ENCODE results near the gene SPATA33.

Gene SPATA33

DNA sequence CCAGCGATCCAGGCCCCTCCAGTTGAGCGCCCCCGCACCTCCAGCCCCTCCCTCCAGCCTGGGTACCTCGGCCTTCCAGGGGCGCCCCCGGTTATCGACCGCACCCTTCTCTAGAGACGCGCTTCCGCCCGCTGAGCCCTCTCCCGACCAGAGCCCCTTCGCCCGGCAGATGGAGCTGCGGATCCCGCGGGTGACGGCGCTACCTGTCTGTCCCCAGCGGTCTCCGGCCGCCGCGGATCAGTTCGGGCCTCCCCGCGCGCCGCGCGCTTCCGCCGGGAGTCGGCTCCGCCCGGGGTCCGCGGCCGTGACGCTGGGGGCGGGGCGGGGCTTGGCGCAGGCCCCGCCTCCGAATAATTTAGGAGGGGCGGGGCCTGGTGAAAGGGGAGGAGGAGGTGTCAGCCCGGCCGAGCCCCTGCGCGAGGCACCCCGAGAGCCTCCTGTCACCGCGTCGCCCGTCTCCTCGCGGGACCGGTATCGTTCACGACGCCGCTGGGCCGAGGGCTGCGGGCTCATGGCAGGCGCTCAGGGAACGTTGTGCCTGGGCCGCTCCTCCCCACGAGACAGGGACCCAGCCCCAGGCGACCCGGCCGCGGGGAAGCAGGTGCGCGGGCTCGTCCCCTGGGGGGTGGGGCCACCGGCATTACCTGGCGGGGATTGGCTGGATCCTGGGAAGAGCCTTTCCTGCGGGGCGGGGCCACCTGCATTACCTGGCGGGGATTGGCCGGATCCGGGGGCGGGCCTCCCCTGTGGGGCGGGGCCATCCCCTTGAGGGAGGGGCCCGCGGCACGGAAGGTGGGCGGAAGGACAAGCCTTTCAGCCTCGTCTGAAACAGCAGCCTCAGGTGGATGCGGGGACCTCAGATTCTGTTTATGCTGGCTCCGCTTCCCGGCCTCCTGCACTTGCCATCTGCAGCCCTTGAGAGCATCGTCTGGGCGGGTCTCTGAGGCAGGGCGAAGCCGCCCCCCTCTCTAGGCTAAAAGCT, 44.1 kb downstream of the SPATA33 start, which contains the start of gene SPATA2L:
Gene SPATA2L, minus strand, starts transcription at position 281 of the 982 bp plus-strand sequence. CDS start 473 bp downstream, outside the sequence.
- H3K36me3 ChIP-seq (ENCODE audit: control insufficient read depth, insufficient read depth, low read length) = peaks cover 21% of the 10 kb centered on the region
- H3K4me1 ChIP-seq (ENCODE audit: control insufficient read depth, insufficient read depth, low read length, poor library complexity, severe bottlenecking) = peaks cover 9% of the 10 kb centered on the region
- H3K4me3 ChIP-seq (ENCODE audit: extremely low read depth, insufficient read depth, low read length, poor library complexity, severe bottlenecking) = peak within 1 kb of the TSS; percentile 67
- peak within 1 kb of the TSS; percentile 86 for H3K27ac ChIP-seq (ENCODE audit: low read depth, low read length, severe bottlenecking)
- no peaks in the 10 kb centered on the region for H3K9me3 ChIP-seq (ENCODE audit: control insufficient read depth, low read length)
- 1% methylated on average over 51 to 80 of the region's 97 CpGs for WGBS, 2 experiments (ENCODE audit: insufficient coverage in 2 of 2)

DNA sequence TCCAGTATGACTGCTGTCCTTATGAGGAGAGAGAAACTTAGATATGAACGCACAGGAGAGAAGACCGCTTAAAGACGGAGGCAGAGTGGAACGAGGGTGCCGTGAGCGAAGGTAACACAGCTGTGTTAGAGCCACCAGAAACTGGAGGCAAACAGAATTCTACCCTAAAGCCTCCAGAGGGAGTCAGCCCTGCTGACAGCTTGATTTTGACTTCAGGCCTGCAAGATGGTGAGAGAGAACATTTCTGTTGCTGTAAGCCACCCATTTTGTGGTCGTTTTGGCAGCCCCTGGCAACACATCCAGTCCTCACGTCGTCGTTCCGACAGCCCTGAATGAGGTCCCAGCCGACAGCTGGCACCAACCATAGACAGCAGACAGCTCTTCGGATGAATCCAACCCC, 46.6 kb downstream of the SPATA33 start:
- Histone ChIP-seq H3K4me1 (ENCODE audit: control insufficient read depth, insufficient read depth, low read length, poor library complexity, severe bottlenecking) (peaks cover 9% of the 10 kb centered on the region), H3K36me3 (ENCODE audit: control insufficient read depth, insufficient read depth, low read length) (peaks cover 1% of the 10 kb centered on the region), H3K9me3 (ENCODE audit: control insufficient read depth, low read length) (no peaks in the 10 kb centered on the region), H3K4me3 (ENCODE audit: extremely low read depth, insufficient read depth, low read length, poor library complexity, severe bottlenecking) (no peak overlapping the region), H3K27ac (ENCODE audit: low read depth, low read length, severe bottlenecking) (no peak overlapping the region)
- WGBS, 2 experiments (ENCODE audit: insufficient coverage in 2 of 2) = 86 to 95% methylated on average over 13 of the region's 13 CpGs

DNA sequence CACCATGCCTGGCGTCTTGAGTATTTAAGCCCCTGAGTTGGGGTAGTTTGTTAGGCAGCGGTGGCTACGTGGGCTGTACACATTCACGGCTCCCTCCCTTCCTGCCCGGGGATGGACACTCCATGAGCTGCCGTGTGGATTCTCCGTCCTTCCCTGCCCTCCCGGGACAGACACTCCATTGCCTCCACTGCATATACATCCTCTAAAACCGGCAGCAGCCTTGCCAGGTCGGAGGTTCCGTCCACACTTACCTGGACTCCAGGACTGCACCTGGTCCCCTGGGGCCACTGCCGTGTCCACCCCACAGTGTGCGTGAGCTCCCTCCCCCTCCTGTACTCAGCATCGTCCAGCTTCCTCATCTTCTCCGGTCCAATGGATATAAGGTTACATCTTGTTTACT, 47.4 kb downstream of the SPATA33 start:
- H3K36me3 ChIP-seq (ENCODE audit: control insufficient read depth, insufficient read depth, low read length) = no peaks in the 10 kb centered on the region
- H3K27ac ChIP-seq (ENCODE audit: low read depth, low read length, severe bottlenecking) = no peak overlapping the region
- H3K9me3 ChIP-seq (ENCODE audit: control insufficient read depth, low read length) = no peaks in the 10 kb centered on the region
- 93 to 94% methylated on average over 11 to 13 of the region's 15 CpGs for WGBS, 2 experiments (ENCODE audit: insufficient coverage in 2 of 2)
- H3K4me3 ChIP-seq (ENCODE audit: extremely low read depth, insufficient read depth, low read length, poor library complexity, severe bottlenecking) = no peak overlapping the region
- H3K4me1 ChIP-seq (ENCODE audit: control insufficient read depth, insufficient read depth, low read length, poor library complexity, severe bottlenecking) = peaks cover 9% of the 10 kb centered on the region

DNA sequence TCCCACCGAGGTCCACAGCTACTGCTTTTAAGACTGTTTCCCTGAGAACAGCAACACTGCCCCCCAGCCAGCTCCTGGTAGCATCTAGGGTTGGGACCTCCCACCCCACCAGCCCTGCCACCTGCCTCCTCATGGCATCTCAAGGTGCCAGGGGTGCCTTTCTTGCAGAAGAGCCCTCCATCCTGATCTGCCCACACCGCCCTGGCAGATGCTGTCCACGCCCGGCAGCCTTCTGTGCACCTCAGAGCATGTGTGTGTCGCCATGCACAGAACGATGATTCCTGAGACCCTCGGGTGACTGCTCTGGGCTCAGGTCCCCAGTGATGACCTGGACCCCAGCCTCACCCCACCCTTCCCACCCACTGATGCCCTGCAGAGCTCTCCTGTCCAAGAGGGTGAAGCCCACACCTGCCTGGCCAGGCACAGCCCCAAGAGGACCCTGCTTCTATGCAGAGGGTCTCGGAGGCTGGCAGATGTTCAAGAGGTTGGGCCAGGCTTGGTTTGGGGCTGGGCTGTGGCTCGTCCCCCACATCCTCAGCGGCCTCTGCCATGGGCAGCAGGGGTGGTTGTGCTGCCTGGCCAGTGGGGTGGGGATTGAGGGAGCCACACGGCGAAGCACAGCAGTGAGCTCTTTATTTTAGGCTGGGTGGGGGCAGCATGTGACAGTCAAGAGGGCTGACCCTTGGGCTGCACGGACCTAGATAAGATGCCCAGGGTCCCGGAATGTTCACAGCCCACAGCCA, 49.1 kb downstream of the SPATA33 start:
- H3K36me3 ChIP-seq (ENCODE audit: control insufficient read depth, insufficient read depth, low read length) = no peaks in the 10 kb centered on the region
- no peaks in the 10 kb centered on the region for H3K9me3 ChIP-seq (ENCODE audit: control insufficient read depth, low read length)
- H3K27ac ChIP-seq (ENCODE audit: low read depth, low read length, severe bottlenecking) = no peak overlapping the region
- WGBS, 2 experiments (ENCODE audit: insufficient coverage in 2 of 2) = 93 to 97% methylated on average over 12 to 14 of the region's 14 CpGs
- no peak overlapping the region for H3K4me3 ChIP-seq (ENCODE audit: extremely low read depth, insufficient read depth, low read length, poor library complexity, severe bottlenecking)
- H3K4me1 ChIP-seq (ENCODE audit: control insufficient read depth, insufficient read depth, low read length, poor library complexity, severe bottlenecking) = peaks cover 3% of the 10 kb centered on the region

DNA sequence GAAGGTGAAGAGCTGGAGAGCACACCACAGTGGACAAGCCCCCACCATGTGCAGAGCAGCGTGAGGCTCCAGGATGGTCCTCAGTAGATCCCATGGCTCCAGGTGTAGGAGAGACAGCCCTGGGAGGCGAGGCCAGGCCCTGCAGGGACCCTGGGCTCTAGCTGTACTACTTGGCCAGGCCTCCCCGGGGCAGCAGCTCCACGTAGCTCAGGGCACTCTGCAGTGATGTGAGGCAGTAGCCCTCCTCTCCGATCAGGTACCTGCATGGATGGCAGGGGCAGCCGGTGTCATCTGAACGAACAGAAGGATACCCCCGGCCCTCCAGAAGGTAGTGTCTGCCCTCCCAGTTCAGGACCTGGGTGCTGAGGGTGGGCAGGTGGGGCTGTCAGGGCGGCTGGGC, 50.1 kb downstream of the SPATA33 start:
- H3K9me3 ChIP-seq (ENCODE audit: control insufficient read depth, low read length) = no peaks in the 10 kb centered on the region
- H3K4me3 ChIP-seq (ENCODE audit: extremely low read depth, insufficient read depth, low read length, poor library complexity, severe bottlenecking) = no peak overlapping the region
- 91 to 93% methylated on average over 8 to 9 of the region's 9 CpGs for WGBS, 2 experiments (ENCODE audit: insufficient coverage in 2 of 2)

DNA sequence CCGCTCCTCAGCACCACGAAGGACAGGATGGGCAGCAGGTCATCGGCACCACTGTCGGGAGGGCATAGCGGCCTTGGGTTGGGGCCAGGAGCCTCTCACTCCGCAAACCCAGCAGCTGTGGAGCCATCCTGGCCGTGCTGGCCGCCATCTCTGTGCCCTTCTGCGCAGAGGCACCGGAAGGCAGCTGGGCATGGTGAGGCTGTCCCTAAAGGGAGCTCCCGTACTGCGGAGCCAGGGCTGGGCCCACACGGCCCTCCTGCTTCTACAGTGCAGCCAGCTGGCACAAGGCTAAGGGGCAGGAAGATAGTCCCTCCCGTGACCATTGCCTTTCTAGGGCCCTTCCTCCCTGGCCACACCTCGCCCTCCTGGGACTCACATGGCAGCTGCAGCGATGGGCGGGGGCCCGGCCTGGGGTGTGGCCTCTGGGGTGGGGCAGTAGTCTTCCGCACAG, 50.9 kb downstream of the SPATA33 start:
- WGBS, 2 experiments (ENCODE audit: insufficient coverage in 2 of 2) = 89 to 95% methylated on average over 17 to 18 of the region's 19 CpGs
- Histone ChIP-seq H3K36me3 (ENCODE audit: control insufficient read depth, insufficient read depth, low read length) (no peaks in the 10 kb centered on the region), H3K27ac (ENCODE audit: low read depth, low read length, severe bottlenecking) (no peak overlapping the region), H3K4me1 (ENCODE audit: control insufficient read depth, insufficient read depth, low read length, poor library complexity, severe bottlenecking) (no peaks in the 10 kb centered on the region), H3K4me3 (ENCODE audit: extremely low read depth, insufficient read depth, low read length, poor library complexity, severe bottlenecking) (no peak overlapping the region), H3K9me3 (ENCODE audit: control insufficient read depth, low read length) (no peaks in the 10 kb centered on the region)

More for the DNA sequence above, 50.1 kb downstream of the SPATA33 start:
- Histone ChIP-seq H3K4me1 (ENCODE audit: control insufficient read depth, insufficient read depth, low read length, poor library complexity, severe bottlenecking) (no peaks in the 10 kb centered on the region), H3K27ac (ENCODE audit: low read depth, low read length, severe bottlenecking) (no peak overlapping the region), H3K36me3 (ENCODE audit: control insufficient read depth, insufficient read depth, low read length) (no peaks in the 10 kb centered on the region)

DNA sequence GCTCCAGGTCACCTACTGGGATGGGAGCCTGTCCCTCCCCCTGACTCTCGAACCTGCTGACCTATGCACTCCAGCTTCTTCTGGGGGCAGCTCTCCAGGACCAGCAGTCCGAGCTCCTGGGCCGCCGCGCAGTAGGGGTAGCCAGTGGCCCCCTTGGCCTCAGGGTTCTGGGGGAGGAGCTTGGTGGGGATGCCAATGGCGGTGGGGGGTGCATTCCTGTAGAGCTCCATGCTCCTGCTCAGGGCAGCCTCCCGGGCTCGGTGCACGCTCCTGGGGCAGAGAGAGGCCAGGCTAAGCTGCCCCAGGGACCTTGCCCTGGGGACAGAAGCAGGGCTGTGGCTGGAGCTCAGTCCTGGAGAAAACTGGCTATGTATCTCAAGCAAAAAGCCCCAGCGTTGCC, 51.5 kb downstream of the SPATA33 start:
- H3K36me3 ChIP-seq (ENCODE audit: control insufficient read depth, insufficient read depth, low read length) = no peaks in the 10 kb centered on the region
- H3K9me3 ChIP-seq (ENCODE audit: control insufficient read depth, low read length) = no peaks in the 10 kb centered on the region
- H3K4me1 ChIP-seq (ENCODE audit: control insufficient read depth, insufficient read depth, low read length, poor library complexity, severe bottlenecking) = no peaks in the 10 kb centered on the region
- H3K27ac ChIP-seq (ENCODE audit: low read depth, low read length, severe bottlenecking) = no peak overlapping the region
- H3K4me3 ChIP-seq (ENCODE audit: extremely low read depth, insufficient read depth, low read length, poor library complexity, severe bottlenecking) = no peak overlapping the region
- 64 to 67% methylated on average over 6 to 10 of the region's 10 CpGs for WGBS, 2 experiments (ENCODE audit: insufficient coverage in 2 of 2)

DNA sequence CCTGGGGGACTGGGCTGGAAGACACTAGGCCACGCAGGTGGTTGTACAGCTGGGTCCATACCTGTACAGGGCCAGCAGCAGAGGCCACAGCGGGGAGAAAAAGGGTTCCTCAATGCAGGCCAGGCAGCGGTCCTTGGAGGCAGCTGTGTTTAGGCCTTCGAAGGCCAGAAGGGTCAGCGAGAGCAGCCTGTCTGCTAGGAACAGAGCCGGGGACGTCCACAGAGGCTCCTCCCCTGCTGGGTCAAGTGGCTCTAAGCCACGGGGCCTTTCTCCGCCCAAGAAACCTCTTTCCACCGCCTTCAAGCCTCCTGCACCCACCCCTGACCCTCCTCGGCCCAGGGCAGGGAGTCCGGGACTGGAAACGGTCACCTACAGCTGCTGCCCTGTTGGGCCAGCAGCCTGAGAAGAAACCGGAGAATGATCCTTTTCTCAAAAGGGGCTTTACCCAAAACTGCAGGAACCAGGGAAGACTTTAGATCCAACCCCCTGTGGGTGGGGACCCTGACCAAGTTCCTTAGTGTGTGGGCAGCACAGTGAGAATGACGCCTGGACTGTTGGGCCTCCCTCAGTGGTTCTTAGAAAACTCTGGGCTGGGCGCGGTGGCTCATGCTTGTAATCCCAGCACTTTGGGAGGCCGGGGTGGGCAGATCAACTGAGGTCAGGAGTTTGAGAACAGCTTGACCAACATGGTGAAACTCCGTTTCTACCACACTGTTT, 52.2 kb downstream of the SPATA33 start:
- 87% methylated on average over 18 to 19 of the region's 19 CpGs for WGBS, 2 experiments (ENCODE audit: insufficient coverage in 2 of 2)
- no peaks in the 10 kb centered on the region for H3K4me1 ChIP-seq (ENCODE audit: control insufficient read depth, insufficient read depth, low read length, poor library complexity, severe bottlenecking)

DNA sequence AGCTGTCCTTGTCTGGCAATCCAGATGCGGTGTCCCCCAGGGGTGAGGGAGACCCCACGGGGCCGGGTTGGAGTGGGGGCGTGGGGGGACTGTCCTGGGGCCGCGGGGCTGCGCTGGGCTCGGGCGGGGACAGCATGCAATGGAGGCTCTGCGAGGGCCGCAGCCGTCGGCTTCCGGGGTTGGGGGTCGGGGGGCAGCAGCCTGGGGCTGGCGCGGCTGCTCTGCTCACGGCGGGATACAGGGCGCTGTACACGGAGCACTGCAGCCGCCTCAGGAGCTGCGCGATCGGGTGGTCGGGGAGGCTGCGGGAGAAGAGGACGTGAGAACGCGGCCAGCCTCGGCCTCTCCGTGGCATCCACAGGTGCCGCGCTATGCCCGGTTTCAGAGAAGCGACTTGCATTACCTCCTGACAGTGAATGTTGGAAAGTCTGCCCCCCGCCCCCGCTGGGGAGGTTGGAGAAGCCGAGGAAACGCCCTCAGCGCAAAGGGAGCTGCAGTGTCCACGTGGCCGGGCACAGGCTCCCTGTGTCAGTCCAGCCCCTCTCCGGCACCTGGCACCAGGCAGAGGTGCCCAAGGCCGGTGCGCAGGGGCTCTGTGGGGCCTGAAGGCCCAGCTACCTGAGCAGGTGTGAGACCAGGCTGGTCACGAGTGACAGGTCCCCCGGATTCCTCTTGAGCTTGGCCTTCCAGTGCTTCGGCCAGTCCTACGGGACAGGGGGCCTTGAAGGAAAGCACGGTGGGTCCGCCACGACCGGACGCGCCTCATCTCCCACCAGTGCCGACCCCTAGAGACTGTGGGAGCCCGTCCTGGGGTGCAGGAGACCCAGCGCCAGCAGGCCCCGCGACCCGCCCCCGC, 53.3 kb downstream of the SPATA33 start:
- Histone ChIP-seq H3K4me1 (ENCODE audit: control insufficient read depth, insufficient read depth, low read length, poor library complexity, severe bottlenecking) (no peaks in the 10 kb centered on the region), H3K27ac (ENCODE audit: low read depth, low read length, severe bottlenecking) (no peak overlapping the region), H3K4me3 (ENCODE audit: extremely low read depth, insufficient read depth, low read length, poor library complexity, severe bottlenecking) (no peak overlapping the region), H3K9me3 (ENCODE audit: control insufficient read depth, low read length) (no peaks in the 10 kb centered on the region), H3K36me3 (ENCODE audit: control insufficient read depth, insufficient read depth, low read length) (no peaks in the 10 kb centered on the region)
- WGBS, 2 experiments (ENCODE audit: insufficient coverage in 2 of 2) = 95 to 96% methylated on average over 58 of the region's 63 CpGs

More for the DNA sequence above, 52.2 kb downstream of the SPATA33 start:
- H3K4me3 ChIP-seq (ENCODE audit: extremely low read depth, insufficient read depth, low read length, poor library complexity, severe bottlenecking) = no peak overlapping the region
- no peaks in the 10 kb centered on the region for H3K9me3 ChIP-seq (ENCODE audit: control insufficient read depth, low read length)
- H3K36me3 ChIP-seq (ENCODE audit: control insufficient read depth, insufficient read depth, low read length) = no peaks in the 10 kb centered on the region
- no peak overlapping the region for H3K27ac ChIP-seq (ENCODE audit: low read depth, low read length, severe bottlenecking)
